GM06990 (cell line): ENCODE measurements around the gene BAIAP2.

Source experiments
- DNase-seq: peaks from one replicate; pipeline ENCODE4 v3.0.0-alpha.2; 2011; ENCODE audit not compliant: insufficient read length; ENCODE audit errors: extremely low read depth
- H3K27me3 ChIP-seq: replicated peaks from 2 replicates; pipeline ENCODE4 v1.6.0; 2011; ENCODE audit warnings: low read length; ENCODE audit not compliant: control insufficient read depth, insufficient read depth
- H3K36me3 ChIP-seq: 2 replicates; pipeline ENCODE4 v1.5.1; 2011; ENCODE audit warnings: low read length; ENCODE audit not compliant: control insufficient read depth, insufficient read depth
- H3K4me3 ChIP-seq: replicated peaks from 2 replicates; pipeline ENCODE4 v1.5.1; 2011; ENCODE audit warnings: low read depth, mild to moderate bottlenecking, control low read depth, low read length
- CTCF ChIP-seq: IDR thresholded peaks from 2 replicates; pipeline ENCODE4 v1.5.1; 2011; ENCODE audit warnings: low read length, control low read depth, mild to moderate bottlenecking, inconsistent platforms; ENCODE audit not compliant: insufficient read depth, poor library complexity, severe bottlenecking

The BAIAP2 gene

DNA sequence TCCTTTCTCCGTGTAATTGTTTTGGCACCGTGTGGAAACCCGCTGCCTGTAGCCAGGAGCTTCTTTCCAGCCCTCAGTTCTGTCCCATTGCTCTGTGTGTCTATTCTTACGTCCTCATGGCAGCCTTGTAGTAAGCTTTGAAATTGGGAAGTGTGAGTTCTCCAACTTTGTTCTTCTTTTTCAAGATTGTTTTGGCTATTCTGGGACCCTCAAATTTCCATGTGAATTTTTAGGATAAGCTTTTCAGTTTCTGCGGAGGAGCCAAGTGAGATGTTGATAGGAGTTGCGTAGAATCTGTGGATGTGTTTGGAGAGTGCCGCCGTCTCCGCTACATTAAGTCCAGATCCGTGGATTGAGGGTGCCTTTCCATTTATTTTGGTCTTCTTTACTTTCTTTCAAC is 28.1 kb upstream of the BAIAP2 start:
- no peak for DNase-seq
- no peak for TF ChIP-seq CTCF

GRCh38 chr17:81008140-81008539 is 26.8 kb upstream of the BAIAP2 start:
- no peak overlapping the region for H3K4me3 ChIP-seq
- TF ChIP-seq CTCF, result no peak
- no peaks in the 10 kb centered on the region; the same call in 1 of the 2 replicates for H3K27me3 ChIP-seq
- DNase-seq, result no peak
- H3K36me3 ChIP-seq, result no peaks in the 10 kb centered on the region

More for the DNA sequence above, 28.1 kb upstream of the BAIAP2 start:
- no peak overlapping the region for H3K4me3 ChIP-seq
- H3K27me3 ChIP-seq, result no peaks in the 10 kb centered on the region; the same call in 1 of the 2 replicates
- H3K36me3 ChIP-seq, result no peaks in the 10 kb centered on the region

- Histone ChIP-seq H3K4me3 (no peak overlapping the region), H3K27me3 (no peaks in the 10 kb centered on the region; the same call in 1 of the 2 replicates), H3K36me3 (no peaks in the 10 kb centered on the region)
- DNase-seq, result no peak
- no peak for TF ChIP-seq CTCF
Measured at GRCh38 chr17:81009136-81009535, 25.8 kb upstream of the BAIAP2 start.

DNA sequence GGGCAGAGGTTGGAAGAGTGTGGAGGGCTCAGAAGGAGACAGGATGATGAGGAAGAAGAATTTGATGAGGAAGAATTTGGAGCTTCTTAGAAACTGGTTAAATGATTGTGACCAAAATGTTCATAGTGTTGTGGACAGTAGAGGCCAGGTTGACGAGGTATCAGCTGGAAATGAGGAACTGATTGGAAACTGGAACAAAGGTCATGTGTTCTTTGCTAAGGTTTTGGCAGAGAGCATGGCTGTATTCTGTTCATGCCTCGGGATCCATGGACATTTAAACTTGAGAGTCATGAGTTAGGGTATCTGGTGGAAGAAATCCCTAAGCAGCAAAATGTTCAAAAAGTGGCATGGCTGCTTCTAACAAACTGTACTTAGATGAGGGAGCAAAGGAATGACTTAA is 24.0 kb upstream of the BAIAP2 start:
- Histone ChIP-seq H3K4me3 (no peak overlapping the region), H3K27me3 (no peaks in the 10 kb centered on the region), H3K36me3 (no peaks in the 10 kb centered on the region)
- no peak for DNase-seq
- TF ChIP-seq CTCF, result no peak

DNA sequence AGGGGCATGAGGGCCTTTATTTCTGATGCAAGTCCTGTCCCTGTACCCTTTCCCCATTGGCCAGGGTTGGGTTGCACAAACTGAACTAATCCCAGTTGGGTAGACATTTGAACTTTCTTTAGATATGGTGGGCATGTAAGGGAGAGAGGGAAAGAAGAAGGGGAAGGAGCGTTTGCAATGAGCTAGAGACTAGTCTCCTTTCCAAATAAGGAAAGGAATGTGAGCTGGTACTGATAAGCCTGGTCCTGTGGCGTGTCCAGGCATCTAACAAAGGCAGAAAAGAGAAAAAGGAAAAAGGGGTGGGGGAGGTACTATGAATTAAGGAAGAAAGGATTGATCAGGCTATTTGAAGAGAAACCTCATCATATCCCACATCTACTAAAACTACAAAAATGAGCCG is 23.0 kb upstream of the BAIAP2 start:
- Histone ChIP-seq H3K36me3 (no peaks in the 10 kb centered on the region), H3K4me3 (no peak overlapping the region), H3K27me3 (no peaks in the 10 kb centered on the region)
- no peak for DNase-seq
- TF ChIP-seq CTCF, result no peak
